CD8-positive, alpha-beta memory T cell (primary cell): Measurements from ENCODE around the gene PAX5. TPM values are rescaled to one million over a fixed set of nuclear protein-coding genes. Genes with fewer than 3 reads are reported as not detected.

Experiments used
- CTCF ChIA-PET: fragments of 350-600 bp; sonication (Branson Sonifier 250); formaldehyde crosslinking; loops from one replicate; lab custom pipeline; 2021; ENCODE audit warnings: antibody characterized with exemption; lab: Charles Lee
- POLR2A ChIA-PET: fragments of 350-600 bp; sonication (Branson Sonifier 250); formaldehyde crosslinking; loops from one replicate; lab custom pipeline; 2021; ENCODE audit warnings: antibody characterized with exemption; lab: Charles Lee
- DNase-seq, 5 donors: peaks; one replicate each; pipeline versions ENCODE4 v3.0.0 to v3.0.0-alpha.2; 2020 to 2022; ENCODE audit warnings: mixed read lengths in 1 of 5
- H3K27ac ChIP-seq: one replicate; pipeline ENCODE4 v1.7.0; 2013; ENCODE audit warnings: low read depth, mild to moderate bottlenecking, low read length, moderate library complexity
- H3K27me3 ChIP-seq: 2 replicates; pipeline ENCODE4 v1.7.0; 2013; ENCODE audit warnings: low read length, mild to moderate bottlenecking; ENCODE audit not compliant: insufficient read depth, poor library complexity, severe bottlenecking
- H3K36me3 ChIP-seq: 2 replicates; pipeline ENCODE4 v1.7.0; 2013; ENCODE audit warnings: mild to moderate bottlenecking, low read length, moderate library complexity; ENCODE audit not compliant: insufficient read depth
- H3K4me1 ChIP-seq: 2 replicates; pipeline ENCODE4 v1.7.0; 2013; ENCODE audit warnings: mild to moderate bottlenecking, low read length, moderate library complexity; ENCODE audit not compliant: insufficient read depth
- H3K4me3 ChIP-seq: 2 replicates; pipeline ENCODE4 v1.7.0; 2013; ENCODE audit warnings: mild to moderate bottlenecking, low read length
- H3K9me3 ChIP-seq: 2 replicates; pipeline ENCODE4 v1.7.0; 2013; ENCODE audit warnings: mild to moderate bottlenecking, low read length
- H3K27ac Mint-ChIP-seq, 8 donors: one replicate each; pipeline ENCODE4 v1.8.0; 2020 to 2021; ENCODE audit warnings: mixed read lengths in 8 of 8, mild to moderate bottlenecking in 6 of 8, inconsistent platforms in 3 of 8, moderate library complexity in 3 of 8
- H3K27me3 Mint-ChIP-seq, 2 donors: one replicate each; pipeline ENCODE4 v1.8.0; 2020 to 2021; ENCODE audit warnings: mixed read lengths in 2 of 2, mild to moderate bottlenecking in 1 of 2, moderate library complexity in 1 of 2
- H3K36me3 Mint-ChIP-seq, 3 donors: one replicate each; pipeline ENCODE4 v1.8.0; 2020 to 2021; ENCODE audit warnings: mixed read lengths in 3 of 3, inconsistent platforms in 1 of 3, mild to moderate bottlenecking in 1 of 3
- H3K4me1 Mint-ChIP-seq, 3 donors: one replicate each; pipeline ENCODE4 v1.8.0; 2020 to 2021; ENCODE audit warnings: mixed read lengths in 3 of 3, inconsistent platforms in 1 of 3, mild to moderate bottlenecking in 1 of 3
- H3K4me3 Mint-ChIP-seq, 7 donors: one replicate each; pipeline ENCODE4 v1.8.0; 2020 to 2021; ENCODE audit warnings: mixed read lengths in 7 of 7, mild to moderate bottlenecking in 6 of 7, moderate library complexity in 4 of 7, inconsistent platforms in 2 of 7
- H3K9me3 Mint-ChIP-seq, 5 donors: one replicate each; pipeline ENCODE4 v1.8.0; 2020 to 2022; ENCODE audit warnings: mixed read lengths in 5 of 5, mild to moderate bottlenecking in 3 of 5, moderate library complexity in 2 of 5, inconsistent platforms in 1 of 5
- polyA plus RNA-seq: library from polyadenylated mRNA; unstranded; fragments of 300-500 nt; fragmentation: Illumina TruSeq; gene quantifications from one replicate; pipeline ENCODE4 v1.2.3, GENCODE V29; 2021
- total RNA-seq, 2 experiments: library from RNA; stranded (reverse); gene quantifications; one replicate each; pipeline ENCODE4 v1.2.3, GENCODE V29; 2021

PAX5 gene
- total and polyA plus RNA-seq, 3 experiments from 2014 or later = 0.18 to 0.29 TPM; not detected in 1

- Mint-ChIP-seq H3K4me1 (peaks cover 5 to 9% (median 8%) of the 10 kb centered on the region in 3 donors), H3K4me3 (no peak overlapping the region), H3K9me3 (peaks cover 0 to 3% (median 2%) of the 10 kb centered on the region in 5 donors), H3K27ac (no peak overlapping the region), H3K36me3 (no peaks in the 10 kb centered on the region), H3K27me3 (peaks cover 44 to 80% of the 10 kb centered on the region in 2 donors)
- Histone ChIP-seq H3K4me3 (no peak overlapping the region), H3K27ac (no peak overlapping the region), H3K9me3 (no peaks in the 10 kb centered on the region), H3K27me3 (peaks cover 23% of the 10 kb centered on the region), H3K4me1 (peaks cover 3% of the 10 kb centered on the region), H3K36me3 (no peaks in the 10 kb centered on the region)
- POLR2A ChIA-PET = no interaction called here
- CTCF ChIA-PET = interaction anchor here (1.4 kb wide), 1 partner anchor 77 kb away, joined by 3 read pairs; no protein-coding TSS in a partner anchor
- no peak for DNase-seq
Observed at GRCh38 chr9:37042421-37042820, 8.4 kb upstream of the PAX5 start.

- Histone ChIP-seq H3K4me3 (no peak overlapping the region), H3K4me1 (peaks cover 21% of the 10 kb centered on the region), H3K36me3 (no peaks in the 10 kb centered on the region), H3K9me3 (no peaks in the 10 kb centered on the region), H3K27me3 (peaks cover 41% of the 10 kb centered on the region), H3K27ac (no peak overlapping the region)
- POLR2A ChIA-PET = no interaction called here
- CTCF ChIA-PET = no interaction called here
- Mint-ChIP-seq H3K9me3 (peaks cover 0 to 7% (median 2%) of the 10 kb centered on the region in 5 donors), H3K27me3 (peaks cover 57 to 85% of the 10 kb centered on the region in 2 donors), H3K36me3 (no peaks in the 10 kb centered on the region), H3K4me3 (no peak overlapping the region), H3K27ac (peak overlapping the region in 1 of 8 donors; percentile 12), H3K4me1 (peaks cover 18 to 26% (median 25%) of the 10 kb centered on the region in 3 donors)
- DNase-seq = no peak
Observed at GRCh38 chr9:37040508-37041127, 6.5 kb upstream of the PAX5 start.

- Histone ChIP-seq H3K27ac (no peak overlapping the region), H3K36me3 (no peaks in the 10 kb centered on the region), H3K27me3 (peaks cover 54% of the 10 kb centered on the region), H3K4me1 (peaks cover 35% of the 10 kb centered on the region), H3K9me3 (no peaks in the 10 kb centered on the region), H3K4me3 (no peak overlapping the region)
- Mint-ChIP-seq H3K4me3 (no peak overlapping the region), H3K9me3 (peaks cover 0 to 9% (median 2%) of the 10 kb centered on the region in 5 donors), H3K4me1 (peaks cover 27 to 38% (median 37%) of the 10 kb centered on the region in 3 donors), H3K27me3 (peaks cover 60 to 87% of the 10 kb centered on the region in 2 donors), H3K36me3 (no peaks in the 10 kb centered on the region), H3K27ac (no peak overlapping the region)
- CTCF ChIA-PET = no interaction called here
- POLR2A ChIA-PET = no interaction called here
- no peak for DNase-seq
Observed at GRCh38 chr9:37038943-37039464, 4.9 kb upstream of the PAX5 start.

GRCh38 chr9:37038302-37038942 is 4.4 kb upstream of the PAX5 start:
- Histone ChIP-seq H3K4me1 (peaks cover 39% of the 10 kb centered on the region), H3K4me3 (no peak overlapping the region), H3K27ac (no peak overlapping the region), H3K9me3 (no peaks in the 10 kb centered on the region), H3K36me3 (no peaks in the 10 kb centered on the region), H3K27me3 (peaks cover 59% of the 10 kb centered on the region)
- Mint-ChIP-seq H3K27me3 (peaks cover 58 to 87% of the 10 kb centered on the region in 2 donors), H3K27ac (peak overlapping the region in 1 of 8 donors; percentile 5), H3K4me1 (peaks cover 28 to 44% (median 39%) of the 10 kb centered on the region in 3 donors), H3K9me3 (peaks cover 0 to 9% (median 2%) of the 10 kb centered on the region in 5 donors), H3K4me3 (peak overlapping the region; percentile 57 to 90 (median 82)), H3K36me3 (no peaks in the 10 kb centered on the region)
- ChIA-PET CTCF (no interaction called here), POLR2A (no interaction called here)
- no peak for DNase-seq

- ChIA-PET CTCF (no interaction called here), POLR2A (no interaction called here)
- Histone ChIP-seq H3K4me3 (peak overlapping the region; percentile 84), H3K27ac (no peak overlapping the region), H3K27me3 (peaks cover 66% of the 10 kb centered on the region), H3K9me3 (no peaks in the 10 kb centered on the region), H3K4me1 (peaks cover 39% of the 10 kb centered on the region), H3K36me3 (no peaks in the 10 kb centered on the region)
- no peak for DNase-seq
- Mint-ChIP-seq H3K36me3 (no peaks in the 10 kb centered on the region), H3K4me1 (peaks cover 28 to 46% (median 43%) of the 10 kb centered on the region in 3 donors), H3K9me3 (peaks cover 0 to 9% (median 2%) of the 10 kb centered on the region in 5 donors), H3K27ac (peak overlapping the region in 2 of 8 donors; percentile 5 to 66), H3K27me3 (peaks cover 64 to 89% of the 10 kb centered on the region in 2 donors), H3K4me3 (peak overlapping the region; percentile 82 to 98 (median 89))
Observed at GRCh38 chr9:37037503-37038301, 3.6 kb upstream of the PAX5 start.

GRCh38 chr9:37036776-37037502 is 2.9 kb upstream of the PAX5 start:
- H3K9me3 ChIP-seq = no peaks in the 10 kb centered on the region
- peaks cover 69 to 91% of the 10 kb centered on the region in 2 donors for H3K27me3 Mint-ChIP-seq
- no peak overlapping the region for H3K27ac ChIP-seq
- peak overlapping the region; percentile 84 for H3K4me3 ChIP-seq
- peaks cover 66% of the 10 kb centered on the region for H3K27me3 ChIP-seq
- peak overlapping the region in 4 of 8 donors; percentile 5 to 66 (median 32) for H3K27ac Mint-ChIP-seq
- peaks cover 39% of the 10 kb centered on the region for H3K4me1 ChIP-seq
- H3K9me3 Mint-ChIP-seq = peaks cover 0 to 9% (median 2%) of the 10 kb centered on the region in 5 donors
- no peaks in the 10 kb centered on the region for H3K36me3 Mint-ChIP-seq
- peak in 3 of 5 donors; percentile 43 to 62 (median 45) for DNase-seq
- H3K4me3 Mint-ChIP-seq = peak overlapping the region; percentile 82 to 98 (median 89)
- CTCF ChIA-PET = no interaction called here
- no peaks in the 10 kb centered on the region for H3K36me3 ChIP-seq
- H3K4me1 Mint-ChIP-seq = peaks cover 28 to 46% (median 43%) of the 10 kb centered on the region in 3 donors
- POLR2A ChIA-PET = no interaction called here

GRCh38 chr9:37036371-37036775 is 2.3 kb upstream of the PAX5 start:
- no peak for DNase-seq
- H3K27me3 ChIP-seq = peaks cover 68% of the 10 kb centered on the region
- no peak overlapping the region for H3K27ac ChIP-seq
- H3K4me1 ChIP-seq = peaks cover 39% of the 10 kb centered on the region
- ChIA-PET POLR2A (no interaction called here), CTCF (no interaction called here)
- no peaks in the 10 kb centered on the region for H3K36me3 Mint-ChIP-seq
- peak overlapping the region; percentile 82 to 98 (median 89) for H3K4me3 Mint-ChIP-seq
- H3K4me1 Mint-ChIP-seq = peaks cover 28 to 46% (median 43%) of the 10 kb centered on the region in 3 donors
- H3K4me3 ChIP-seq = peak overlapping the region; percentile 84
- no peaks in the 10 kb centered on the region for H3K9me3 ChIP-seq
- H3K36me3 ChIP-seq = no peaks in the 10 kb centered on the region
- H3K27me3 Mint-ChIP-seq = peaks cover 73 to 91% of the 10 kb centered on the region in 2 donors
- H3K27ac Mint-ChIP-seq = peak overlapping the region in 1 of 8 donors; percentile 34
- H3K9me3 Mint-ChIP-seq = peaks cover 0 to 9% (median 2%) of the 10 kb centered on the region in 5 donors
